ENCODE results near the gene MTFP1.
"Not testable (repeated sequence)": the region's sequence is repeated elsewhere in the genome, so short reads cannot be mapped to it uniquely, and the experiment has no call there.

Gene MTFP1

DNA sequence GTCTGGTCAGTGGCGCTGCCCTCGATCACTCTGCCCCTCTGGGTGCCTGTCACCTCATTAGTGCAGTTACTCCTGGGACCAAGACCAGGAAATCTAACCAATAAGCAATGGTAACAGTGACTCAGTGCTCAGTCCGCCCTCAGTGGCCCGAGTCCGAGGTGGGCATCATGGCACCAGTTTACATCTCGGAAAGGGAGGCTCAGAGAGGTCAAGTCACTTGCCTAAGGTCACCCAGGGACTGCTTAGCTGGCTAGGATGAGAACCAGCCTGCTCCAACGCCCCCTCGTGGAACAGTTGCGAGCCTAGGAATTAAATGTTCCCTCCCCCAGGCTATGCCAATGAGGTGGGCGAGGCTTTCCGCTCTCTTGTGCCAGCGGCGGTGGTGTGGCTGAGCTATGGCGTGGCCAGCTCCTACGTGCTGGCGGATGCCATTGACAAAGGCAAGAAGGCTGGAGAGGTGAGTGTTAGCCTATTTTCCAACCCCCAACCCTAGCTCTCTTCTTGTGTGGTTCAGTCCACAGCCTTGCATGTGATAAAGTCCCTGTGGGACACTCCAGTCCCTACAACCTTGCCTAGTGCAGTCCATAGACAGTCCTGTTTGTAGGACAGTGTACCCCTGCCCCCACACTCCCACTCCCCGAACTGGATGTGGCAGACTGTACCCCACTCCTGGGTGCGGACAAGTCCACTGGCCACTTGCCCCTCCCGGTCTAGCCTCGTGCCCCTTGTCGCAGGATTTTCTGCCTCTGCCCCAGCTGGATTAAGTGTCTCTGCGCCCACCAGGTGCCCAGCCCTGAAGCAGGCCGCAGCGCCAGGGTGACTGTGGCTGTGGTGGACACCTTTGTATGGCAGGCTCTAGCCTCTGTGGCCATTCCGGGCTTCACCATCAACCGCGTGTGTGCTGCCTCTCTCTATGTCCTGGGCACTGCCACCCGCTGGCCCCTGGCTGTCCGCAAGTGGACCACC is 1.1 kb downstream of the MTFP1 start:
- DNase-seq, result peak; percentile 95

DNA sequence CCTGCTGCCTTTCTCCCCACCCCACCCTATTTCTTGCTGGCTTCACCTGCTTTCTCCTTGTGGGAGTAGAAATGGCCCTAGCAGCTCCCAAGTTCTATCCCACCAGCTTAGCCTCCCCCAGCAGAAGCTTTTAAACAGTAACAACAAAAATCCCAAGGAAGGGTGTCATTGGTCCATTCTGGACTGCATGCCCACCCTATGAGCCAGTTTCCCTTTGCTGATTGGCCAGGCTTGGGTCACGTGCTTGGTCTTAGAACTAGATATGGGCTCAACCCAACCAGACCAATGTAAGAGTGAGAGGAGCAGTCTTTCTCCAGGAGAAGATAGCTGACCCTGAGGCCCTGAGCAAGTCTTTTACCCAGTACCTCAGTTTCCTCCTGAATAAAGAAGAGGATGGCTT is 2.3 kb downstream of the MTFP1 start:
- no peak for DNase-seq

DNA sequence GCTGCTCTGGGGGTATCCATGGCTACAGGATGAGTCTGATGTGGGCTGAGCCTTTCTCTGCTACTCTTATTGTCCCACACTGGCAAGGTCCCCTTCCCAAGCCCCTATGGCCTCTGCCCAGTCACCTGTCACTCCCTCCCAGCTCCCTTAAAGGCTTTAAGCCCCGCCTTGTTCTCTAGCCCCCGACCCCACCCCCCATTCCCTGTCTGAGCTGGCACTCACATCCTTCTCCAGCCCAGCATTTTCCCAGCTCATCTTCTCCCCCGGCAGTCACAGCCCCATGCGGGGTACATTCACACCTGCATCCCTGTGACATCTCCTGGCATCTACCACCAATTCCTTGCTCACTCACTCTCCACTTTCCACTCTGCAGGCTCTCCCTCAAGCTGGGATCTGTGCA is 4.3 kb downstream of the MTFP1 start:
- no peak for DNase-seq

DNA sequence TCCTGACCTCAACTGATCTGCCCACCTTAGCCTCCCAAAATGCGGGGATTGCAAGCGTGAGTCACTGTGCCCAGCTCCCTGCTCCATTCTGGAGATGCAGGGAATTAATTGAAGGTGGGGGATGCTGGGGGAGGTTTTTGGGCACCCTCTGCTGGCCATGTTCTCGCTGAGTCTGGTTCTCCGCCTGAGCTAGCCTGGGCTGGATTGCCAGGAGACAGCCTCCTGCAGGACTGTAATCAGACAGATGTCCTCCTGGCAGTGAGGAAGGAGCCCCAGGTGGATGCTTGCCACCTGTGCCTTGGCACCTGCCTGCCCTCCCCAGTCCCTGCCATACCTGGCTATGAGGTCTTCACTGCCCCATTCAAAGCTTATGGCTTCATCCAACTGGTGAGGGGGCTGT is 5.4 kb downstream of the MTFP1 start:
- no peak for DNase-seq

DNA sequence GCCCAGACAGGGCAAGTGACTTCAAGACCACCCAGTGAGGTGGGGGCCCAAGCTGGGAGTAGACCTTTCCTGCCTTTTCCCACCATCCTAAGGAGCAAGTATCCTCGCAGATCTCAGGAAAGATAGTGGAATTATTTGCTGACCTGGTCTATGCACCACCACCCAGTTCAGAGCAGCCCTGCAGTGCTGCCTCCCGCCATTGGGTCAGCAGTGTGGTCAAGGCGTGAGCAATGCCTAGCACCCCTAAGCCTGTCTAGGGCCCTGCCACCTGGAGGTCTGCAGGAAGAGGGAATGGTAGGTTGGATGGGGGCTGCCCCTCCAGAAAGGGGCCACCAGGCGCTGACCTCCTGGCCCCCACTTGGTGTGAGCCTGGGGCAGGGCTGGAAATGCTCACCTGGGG is 6.5 kb downstream of the MTFP1 start:
- no peak for DNase-seq

DNA sequence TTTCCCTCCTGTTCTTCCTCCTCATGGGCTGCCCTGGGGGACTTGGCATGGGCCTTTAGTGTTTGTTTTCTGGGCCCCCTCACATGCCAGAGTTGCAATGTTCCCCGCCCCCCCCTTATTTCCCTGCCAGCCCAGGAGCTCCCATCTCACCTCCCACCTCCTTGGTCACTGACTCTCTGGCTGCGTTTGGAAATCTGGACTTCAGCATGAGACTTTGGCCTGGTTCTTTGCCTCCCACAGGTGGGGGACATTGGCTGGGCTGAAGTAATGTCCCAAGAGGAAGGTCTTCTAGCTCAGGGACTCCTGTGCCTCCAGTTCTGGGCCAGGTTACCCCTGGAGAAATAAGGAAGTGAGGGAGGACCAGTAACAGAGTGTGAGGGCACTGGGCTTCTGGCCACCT is 7.0 kb downstream of the MTFP1 start:
- no peak for DNase-seq

DNA sequence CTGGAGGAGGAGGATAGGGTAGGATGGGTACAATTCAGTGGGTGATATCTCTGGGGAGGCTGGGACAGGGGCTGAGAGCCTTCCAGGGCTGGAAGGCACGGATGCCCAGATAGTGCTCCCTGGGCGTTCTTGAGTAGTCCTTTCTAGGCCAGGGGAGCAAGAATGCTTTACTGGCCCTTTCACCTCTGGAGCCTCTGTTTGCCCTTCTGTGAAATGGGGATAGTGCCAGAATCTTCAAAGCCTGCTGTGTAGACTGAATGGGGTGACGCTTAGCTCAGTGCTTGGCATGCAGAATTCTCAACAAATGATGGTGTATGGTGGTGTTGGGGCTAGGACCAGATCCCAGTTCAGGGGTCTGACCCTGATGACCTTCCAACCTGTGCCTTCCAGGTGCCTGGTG is 7.7 kb downstream of the MTFP1 start:
- DNase-seq, result no peak

DNA sequence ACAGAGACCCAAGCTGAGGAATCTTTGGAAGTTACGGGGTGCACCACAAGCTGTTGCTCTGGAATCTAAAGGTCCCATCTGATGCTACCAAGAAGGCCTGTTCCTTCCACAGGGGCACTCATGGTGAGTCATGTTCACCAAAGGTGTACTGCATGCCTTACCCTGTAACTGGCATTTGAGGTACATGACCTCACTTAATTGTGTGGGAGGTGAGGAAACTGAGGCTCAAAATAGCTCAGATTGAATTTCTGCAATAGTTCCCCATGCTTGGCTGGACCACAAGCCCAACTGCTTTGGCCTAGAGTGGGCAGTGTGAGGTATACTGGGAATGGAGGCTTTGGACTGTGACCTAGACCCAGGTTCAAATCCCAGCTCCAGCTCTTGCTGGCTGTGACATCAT is 8.2 kb downstream of the MTFP1 start:
- DNase-seq, result no peak

DNA sequence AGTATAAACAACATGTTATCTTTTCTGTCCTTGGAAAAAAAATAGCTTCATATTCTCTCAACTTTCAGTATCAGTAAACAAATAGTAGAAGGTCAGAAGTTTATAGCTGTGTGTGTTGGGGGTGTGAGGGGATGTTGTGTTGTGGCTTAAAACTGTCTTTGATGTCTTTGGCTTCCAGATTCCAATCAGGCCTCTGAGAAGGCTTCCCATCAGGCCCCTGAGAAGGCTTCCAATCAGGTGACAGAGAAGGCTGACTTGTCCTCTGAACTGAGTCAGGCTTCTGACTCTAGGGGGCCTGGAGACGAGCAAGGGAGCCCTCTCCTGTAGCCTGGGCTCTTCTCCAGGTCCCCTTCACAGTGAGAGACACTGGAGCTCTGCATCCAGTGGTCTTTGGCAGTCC is 9.3 kb downstream of the MTFP1 start:
- DNase-seq, result no peak

DNA sequence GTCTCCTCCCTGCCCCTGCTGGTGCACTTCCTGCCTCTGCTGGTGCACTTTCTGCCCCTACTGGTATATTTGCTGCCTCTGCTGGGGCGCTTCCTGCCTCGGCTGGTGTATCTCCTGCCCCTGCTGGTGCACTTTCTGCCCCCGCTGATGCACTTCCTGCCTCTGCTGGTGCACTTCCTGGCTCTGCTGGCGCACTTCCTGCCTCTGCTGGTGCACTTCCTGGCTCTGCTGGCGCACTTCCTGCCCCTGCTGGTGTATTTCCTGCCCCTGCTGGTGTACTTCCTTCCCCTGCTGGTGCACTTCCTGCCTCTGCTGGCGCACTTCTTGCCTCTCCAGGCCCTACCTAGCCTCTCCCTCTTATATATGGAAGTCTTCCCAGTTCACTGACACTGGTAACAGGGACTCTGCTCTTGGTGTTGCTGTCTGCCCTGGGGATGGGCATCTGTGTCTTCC is 10.1 kb downstream of the MTFP1 start:
- DNase-seq, result peak; percentile 77

DNA sequence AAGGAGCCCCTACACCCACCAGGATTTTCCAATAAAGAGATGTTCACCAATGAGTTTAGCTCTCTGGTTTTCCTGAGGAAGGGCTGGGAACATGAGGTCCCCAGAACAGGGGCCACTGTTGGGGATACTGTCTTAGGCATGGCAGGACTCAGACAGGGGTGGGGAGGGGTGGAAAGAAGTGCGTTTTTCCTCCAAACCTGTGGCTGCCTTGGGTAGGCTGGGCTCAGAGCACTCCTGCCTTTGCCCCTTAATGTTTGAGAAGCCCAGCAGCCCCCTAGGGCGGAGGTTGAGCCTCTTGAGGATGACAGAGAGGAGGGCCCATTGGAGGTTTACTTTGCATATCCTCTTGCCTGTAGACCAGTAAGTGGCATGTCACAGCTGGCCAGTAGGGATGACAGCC is 10.6 kb downstream of the MTFP1 start:
- no peak for DNase-seq

DNA sequence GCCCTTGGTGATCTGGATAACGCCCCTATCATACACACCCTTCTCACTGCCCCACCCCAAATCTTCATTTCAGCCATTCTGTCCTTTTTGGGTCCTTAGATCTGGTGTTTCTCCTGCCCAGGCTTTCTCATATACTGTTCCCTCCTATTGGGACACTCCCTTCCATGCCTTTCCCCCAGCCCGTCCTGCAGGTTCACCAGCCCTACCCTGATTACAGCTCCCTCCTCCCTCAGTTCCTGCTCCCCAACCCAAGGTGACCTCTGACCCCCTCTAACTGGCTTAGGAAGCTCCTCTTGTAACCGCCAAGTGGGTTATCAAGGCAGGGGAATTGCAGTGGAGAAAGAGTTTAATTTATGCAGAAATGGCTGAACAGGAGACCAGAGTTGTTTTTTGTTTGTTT is 13.0 kb downstream of the MTFP1 start:
- no peak for DNase-seq

DNA sequence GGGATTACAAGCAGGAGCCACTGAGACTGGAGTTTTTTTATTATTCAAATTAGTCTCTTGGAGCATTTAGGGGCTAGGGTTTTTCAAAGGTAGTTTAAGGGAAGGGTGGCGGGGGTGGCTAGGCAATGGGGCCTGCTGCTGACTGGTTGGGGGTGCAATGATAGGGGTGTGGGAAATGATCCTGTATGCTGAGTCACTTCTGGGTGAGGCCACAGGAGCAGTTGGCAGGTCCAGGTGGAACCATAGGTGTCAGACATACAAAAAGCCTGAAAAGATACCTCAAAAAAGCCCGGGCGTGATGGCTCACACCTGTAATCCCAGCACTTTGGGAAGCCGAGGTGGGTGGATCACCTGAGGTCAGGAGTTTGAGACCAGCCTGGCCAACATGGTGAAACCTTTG is 13.7 kb downstream of the MTFP1 start:
- no peak for DNase-seq

DNA sequence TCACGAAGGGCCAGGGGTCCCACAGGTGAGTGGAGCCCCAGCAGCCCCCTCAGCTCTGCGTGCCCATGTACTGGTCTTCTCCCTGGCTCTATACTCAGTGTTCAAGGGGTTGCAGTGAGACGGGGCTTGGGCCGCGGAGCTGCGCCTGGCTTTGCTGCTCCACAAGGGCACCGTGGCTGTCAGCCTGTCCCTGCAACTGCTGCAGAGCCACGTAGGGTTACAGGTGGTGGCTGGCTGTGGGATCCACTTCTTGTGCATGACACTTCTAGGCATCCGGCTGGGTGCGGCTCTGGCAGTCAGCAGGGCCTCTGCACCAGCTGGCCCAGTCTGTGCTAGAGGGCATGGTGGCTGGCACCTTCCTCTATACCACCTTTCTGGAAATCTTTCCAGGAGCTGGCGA is 14.3 kb downstream of the MTFP1 start:
- no peak for DNase-seq

DNA sequence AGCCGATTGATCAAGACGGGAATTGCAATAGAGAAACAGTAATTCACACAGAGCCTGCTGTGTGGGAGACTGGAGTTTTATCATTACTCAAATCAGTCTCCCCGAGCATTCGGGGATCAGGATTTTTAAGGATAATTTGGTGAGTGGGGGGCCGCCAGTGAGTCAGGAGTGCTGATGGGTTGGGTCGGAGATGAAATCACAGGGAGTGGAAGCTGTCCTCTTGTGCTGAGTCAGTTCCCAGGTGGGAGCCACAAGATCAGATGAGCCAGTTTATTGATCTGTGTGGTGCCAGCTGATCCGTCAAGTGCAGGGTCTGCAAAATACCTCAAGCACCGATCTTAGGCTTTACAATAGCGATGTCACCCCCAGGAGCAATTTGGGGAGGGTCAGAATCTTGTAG is 15.5 kb downstream of the MTFP1 start:
- no peak for DNase-seq

DNA sequence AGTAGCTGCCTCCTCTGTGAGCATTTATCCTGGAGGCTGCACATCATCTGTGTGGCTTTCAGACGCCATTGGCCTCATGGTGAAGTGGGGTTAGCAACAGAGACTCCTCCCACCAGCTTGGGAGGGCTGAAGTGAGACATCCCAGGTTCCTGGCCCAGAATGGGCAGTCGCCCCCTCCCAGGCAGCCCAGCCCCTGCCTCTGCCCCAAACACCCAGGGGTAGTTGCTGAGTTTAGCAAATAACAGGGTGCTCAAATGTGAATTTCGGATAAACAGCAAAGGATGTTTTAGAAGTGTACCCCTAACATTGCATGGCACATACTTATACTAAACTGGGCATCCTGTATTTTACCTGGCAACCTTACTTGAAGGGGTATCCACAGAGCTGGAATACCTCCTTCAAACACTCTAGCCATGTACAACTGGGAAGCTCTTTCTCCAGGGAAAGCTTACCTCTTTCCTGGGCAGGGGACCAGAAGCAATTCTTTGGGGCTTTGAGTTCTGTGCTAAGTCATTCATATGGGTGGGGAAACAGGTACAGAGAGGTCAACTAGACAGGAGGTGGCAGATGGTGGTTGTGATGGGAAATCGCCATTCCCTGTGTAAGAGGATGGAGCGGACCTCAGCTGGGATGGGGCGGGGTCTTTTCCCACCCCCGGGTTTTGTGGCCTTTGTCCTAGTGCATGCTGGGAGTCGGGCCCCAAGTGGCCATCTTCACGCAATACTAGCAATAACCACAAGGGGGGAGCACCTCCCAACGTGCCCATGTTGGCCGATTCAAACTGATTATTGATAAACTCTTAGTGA is 19.3 kb downstream of the MTFP1 start:
- peak; percentile 72 for DNase-seq

DNA sequence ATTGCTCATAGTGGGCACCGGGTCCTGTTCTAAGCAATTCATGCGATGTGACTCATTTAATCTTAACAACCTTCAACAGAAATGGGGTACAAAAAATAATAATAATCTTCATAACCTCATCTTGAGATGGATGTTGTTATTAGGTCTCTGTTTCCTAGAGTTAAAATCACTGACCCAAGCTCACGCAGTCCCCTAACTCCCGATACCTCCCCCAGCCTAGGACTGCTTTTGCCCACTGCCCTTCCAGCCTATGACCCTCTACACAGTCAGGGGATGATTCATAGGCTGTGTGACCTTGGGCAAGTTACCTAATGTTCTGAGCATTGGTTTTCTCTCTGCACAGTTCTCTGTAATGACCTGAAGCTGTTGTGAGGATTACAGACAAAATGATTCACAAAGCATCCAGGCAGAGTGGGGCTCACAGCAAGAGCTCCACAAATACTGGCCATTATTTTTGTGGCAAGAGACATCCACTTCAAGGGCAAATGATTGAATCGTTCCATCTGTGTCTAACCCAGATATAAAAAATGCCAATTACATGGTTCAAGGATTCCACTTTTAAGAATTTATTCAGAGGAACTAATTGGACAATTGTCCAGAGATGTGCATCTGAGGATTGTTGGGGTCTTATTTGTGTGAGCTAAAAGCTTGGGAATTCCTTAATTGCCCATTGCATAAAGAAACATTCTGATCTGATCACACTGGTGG is 20.0 kb downstream of the MTFP1 start:
- no peak for DNase-seq

DNA sequence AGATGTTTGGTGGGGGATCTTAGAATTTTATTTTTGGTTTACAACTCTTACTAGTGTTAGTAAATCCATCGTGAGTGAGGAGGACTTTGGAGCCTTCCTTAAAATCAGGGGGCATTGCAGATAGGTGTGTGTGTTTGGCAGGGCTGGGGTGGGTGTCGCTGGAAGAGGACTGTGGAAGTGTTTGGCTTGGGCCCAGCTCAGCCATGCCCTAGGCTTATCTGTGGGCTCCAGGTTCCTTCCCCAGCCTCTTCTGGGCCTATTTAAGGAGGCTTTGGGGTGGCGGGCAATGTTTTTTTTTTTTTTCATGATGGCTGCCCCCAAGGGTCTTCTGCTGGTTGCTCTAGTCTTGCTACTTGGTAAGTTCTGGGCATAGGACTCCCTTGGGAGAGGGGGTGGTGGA is 22.1 kb downstream of the MTFP1 start:
- DNase-seq, result no peak

DNA sequence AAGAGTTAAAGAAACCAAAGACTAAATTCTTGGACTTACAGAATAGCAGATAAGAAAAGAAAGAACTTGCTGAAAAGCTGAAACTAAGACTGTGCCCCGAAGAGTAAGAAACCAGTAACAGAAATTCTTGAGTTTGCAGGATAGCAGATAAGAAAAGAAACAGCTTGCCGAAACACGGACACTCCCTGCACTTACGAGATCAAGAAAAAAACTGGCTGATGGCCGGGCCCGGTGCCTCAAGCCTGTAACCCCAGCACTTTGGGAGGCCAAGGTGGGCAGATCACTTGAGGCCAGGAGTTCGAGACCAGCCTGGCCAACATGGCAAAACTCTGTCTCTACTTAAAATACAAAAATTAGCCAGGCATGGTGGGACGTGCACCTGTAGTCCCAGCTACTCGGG is 25.9 kb downstream of the MTFP1 start:
- not testable (repeated sequence) for DNase-seq

DNA sequence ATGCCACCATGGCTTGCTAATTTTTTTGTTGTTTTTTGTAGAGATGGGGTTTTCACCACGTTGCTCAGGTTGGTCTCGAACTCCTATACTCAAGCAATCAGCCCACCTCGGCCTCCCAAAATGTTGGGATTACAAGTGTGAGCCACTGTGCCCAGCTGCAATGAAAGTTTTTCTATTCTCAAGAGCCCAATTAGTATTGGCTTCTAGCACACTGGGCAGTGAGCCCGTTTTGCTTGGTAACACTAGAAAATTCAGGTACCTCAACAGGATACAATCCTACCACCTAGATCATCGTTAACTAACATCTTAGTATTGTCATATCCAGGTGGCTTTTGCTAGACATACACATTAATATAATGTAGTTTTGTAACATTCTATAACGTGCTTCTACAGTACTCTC is 27.3 kb downstream of the MTFP1 start:
- no peak for DNase-seq

DNA sequence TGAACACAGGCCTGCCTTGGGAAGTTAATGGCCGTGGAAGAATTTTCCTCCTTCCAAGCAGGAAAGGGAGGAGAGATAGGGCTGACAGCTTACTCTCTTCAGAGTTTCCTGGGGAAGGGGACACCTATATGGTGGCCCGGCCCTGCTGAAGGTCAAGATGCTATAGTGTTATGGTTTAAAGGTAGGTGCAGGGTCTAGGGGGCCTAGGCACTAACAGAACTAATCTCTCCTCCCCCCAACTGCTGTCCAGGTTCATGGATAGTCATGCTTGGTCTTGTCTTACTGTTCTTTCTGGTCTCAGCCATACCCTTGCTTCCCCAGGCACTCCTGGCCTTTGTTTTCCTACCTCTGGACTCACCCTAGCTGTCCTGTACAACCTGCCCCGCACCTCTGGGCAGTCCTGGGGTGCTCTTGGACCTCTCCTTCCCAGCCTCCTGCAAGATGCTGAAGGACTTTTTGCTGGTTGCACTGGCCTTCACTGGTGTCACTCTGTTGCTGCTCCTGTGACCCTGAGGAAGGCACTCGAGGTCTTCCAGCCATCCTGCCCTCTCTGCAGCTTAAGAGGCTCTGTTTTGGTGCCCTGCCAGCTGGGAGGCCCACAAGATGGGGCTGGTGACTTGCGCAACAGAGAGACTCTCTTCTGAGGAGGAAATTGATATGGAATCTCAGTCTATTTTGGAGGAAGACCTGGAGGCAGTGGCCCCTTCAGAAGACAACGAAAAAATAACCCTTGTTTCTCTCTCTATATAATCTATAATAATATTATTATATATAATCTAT is 28.4 kb downstream of the MTFP1 start:
- peak; percentile 62 for DNase-seq

DNA sequence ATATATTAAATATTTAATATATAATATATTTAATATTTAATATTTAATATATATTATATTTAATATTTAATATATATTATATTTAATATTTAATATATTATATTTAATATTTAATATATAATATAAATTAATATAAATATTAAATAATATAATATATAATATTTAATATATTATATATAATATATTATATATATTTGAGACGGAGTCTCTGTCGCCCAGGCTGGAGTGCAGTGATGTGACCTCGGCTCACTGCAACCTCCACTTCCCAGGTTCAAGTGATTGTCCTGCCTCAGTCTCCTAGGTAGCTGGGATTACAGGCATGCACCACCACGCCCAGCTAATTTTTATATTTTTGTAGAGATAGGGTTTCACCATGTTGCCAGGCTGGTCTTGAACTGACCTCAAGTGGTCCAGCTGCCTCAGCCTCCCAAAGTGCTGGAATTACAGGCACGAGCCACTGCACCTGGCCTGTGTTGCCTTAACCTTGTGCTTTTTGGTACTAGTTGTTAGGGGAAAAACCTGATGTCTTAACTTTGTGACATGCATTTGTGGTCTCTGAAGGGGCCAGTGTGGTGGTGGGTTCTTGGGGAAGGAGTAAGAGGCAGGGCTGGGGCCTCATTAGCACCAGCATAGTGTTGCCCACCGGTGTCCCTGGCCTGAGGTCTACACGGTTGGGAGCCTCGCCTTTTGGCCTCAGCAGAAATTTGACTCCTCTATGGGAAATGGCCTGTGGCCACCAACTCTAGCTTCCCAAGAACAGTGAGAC is 29.7 kb downstream of the MTFP1 start:
- DNase-seq, result peak; percentile 16

Measured in stimulated activated CD4-positive, alpha-beta T cell treated with anti-CD3 and anti-CD28 coated beads, Interleukin-15, amount 100 ng/mL, for 24 hours (primary cell).